DND-41 (cell line): ENCODE results near the gene MCC.

Experiments
- ATAC-seq: fragments of 200-7000 bp; cut with Tn5 transposase; 3 replicates; pipeline ENCODE4 v1.9.1; 2021; ENCODE audit warnings: low read depth; ENCODE audit not compliant: insufficient read depth
- DNase-seq: peaks from one replicate; pipeline ENCODE4 v3.0.0-alpha.2; 2020
- H2AFZ ChIP-seq: 2 replicates; pipeline ENCODE4 v1.6.0; 2012; ENCODE audit warnings: low read depth, low read length
- H3K27ac ChIP-seq: 2 replicates; pipeline ENCODE4 v1.5.1; 2012; ENCODE audit warnings: low read length, inconsistent platforms
- H3K27me3 ChIP-seq: fragments of 200-600 bp; sonication (generic); 2 replicates; pipeline ENCODE4 v1.6.0; 2012; ENCODE audit warnings: low read length, mild to moderate bottlenecking, inconsistent platforms; ENCODE audit not compliant: insufficient read depth, poor library complexity
- H3K36me3 ChIP-seq: 2 replicates; pipeline ENCODE4 v1.5.1; 2012; ENCODE audit warnings: low read length, inconsistent platforms; ENCODE audit not compliant: insufficient read depth
- H3K4me1 ChIP-seq: 2 replicates; pipeline ENCODE4 v1.5.1; 2012; ENCODE audit warnings: mild to moderate bottlenecking, low read length; ENCODE audit not compliant: insufficient read depth
- H3K4me2 ChIP-seq: 2 replicates; pipeline ENCODE4 v1.6.0; 2012; ENCODE audit warnings: mild to moderate bottlenecking, moderate library complexity, low read length, inconsistent platforms; ENCODE audit not compliant: insufficient read depth
- H3K4me3 ChIP-seq, 2 experiments: fragments of 200-600 bp in 1 of 2; shearing (Covaris generic) in 1 of 2; 2 replicates each; pipeline ENCODE4 v1.5.1; 2012 to 2016; ENCODE audit warnings: inconsistent platforms in 2 of 2, low read length in 2 of 2, mild to moderate bottlenecking in 2 of 2, low read depth in 1 of 2, moderate library complexity in 1 of 2
- H3K79me2 ChIP-seq: 2 replicates; pipeline ENCODE4 v1.6.0; 2012; ENCODE audit warnings: low read length, inconsistent platforms; ENCODE audit not compliant: insufficient read depth
- H3K9ac ChIP-seq: 2 replicates; pipeline ENCODE4 v1.6.0; 2012; ENCODE audit warnings: low read depth, mild to moderate bottlenecking, inconsistent platforms, low read length, moderate library complexity
- H3K9me3 ChIP-seq: 2 replicates; pipeline ENCODE4 v1.5.1; 2012; ENCODE audit warnings: low read length, moderate library complexity, mild to moderate bottlenecking, inconsistent platforms; ENCODE audit not compliant: insufficient read depth, severe bottlenecking
- H4K20me1 ChIP-seq: 2 replicates; pipeline ENCODE4 v1.6.0; 2012; ENCODE audit warnings: low read length; ENCODE audit not compliant: insufficient read depth
- CTCF ChIP-seq: IDR thresholded peaks from 2 replicates; pipeline ENCODE4 v1.5.1; 2012; ENCODE audit warnings: borderline replicate concordance, low read length, moderate library complexity, mild to moderate bottlenecking; ENCODE audit not compliant: poor library complexity, severe bottlenecking; ENCODE audit errors: extremely low read depth
- EZH2 ChIP-seq: IDR thresholded peaks from 3 replicates; pipeline ENCODE4 v1.6.1; 2012; ENCODE audit warnings: borderline replicate concordance, low read depth, mild to moderate bottlenecking, moderate library complexity, low read length, inconsistent platforms; ENCODE audit not compliant: severe bottlenecking

Gene MCC

GRCh38 chr5:113171520-113171919 is 316.7 kb downstream of the MCC start:
- TF ChIP-seq EZH2 (no peak), CTCF (no peak)
- no peak overlapping the region for H3K27ac ChIP-seq
- ATAC-seq = no peak

GRCh38 chr5:113170707-113171106 is 317.5 kb downstream of the MCC start:
- Histone ChIP-seq H3K36me3 (no peaks in the 10 kb centered on the region), H3K4me2 (no peak overlapping the region), H3K9me3 (no peaks in the 10 kb centered on the region), H3K27me3 (peaks cover 2% of the 10 kb centered on the region), H3K4me1 (no peaks in the 10 kb centered on the region), H3K4me3 (no peak overlapping the region), H3K9ac (no peak overlapping the region), H2AFZ (no peak overlapping the region), H3K27ac (no peak overlapping the region), H3K79me2 (no peaks in the 10 kb centered on the region), H4K20me1 (no peaks in the 10 kb centered on the region)
- no peak for TF ChIP-seq EZH2
- no peak for TF ChIP-seq CTCF
- ATAC-seq = no peak
- DNase-seq = no peak

More at GRCh38 chr5:113171520-113171919, 316.7 kb downstream of the MCC start:
- DNase-seq = no peak
- Histone ChIP-seq H3K36me3 (no peaks in the 10 kb centered on the region), H3K79me2 (no peaks in the 10 kb centered on the region), H3K9me3 (no peaks in the 10 kb centered on the region), H3K4me2 (no peak overlapping the region), H3K4me1 (no peaks in the 10 kb centered on the region), H2AFZ (no peak overlapping the region), H3K9ac (no peak overlapping the region), H3K4me3 (no peak overlapping the region), H4K20me1 (no peaks in the 10 kb centered on the region), H3K27me3 (peaks cover 2% of the 10 kb centered on the region)

DNA sequence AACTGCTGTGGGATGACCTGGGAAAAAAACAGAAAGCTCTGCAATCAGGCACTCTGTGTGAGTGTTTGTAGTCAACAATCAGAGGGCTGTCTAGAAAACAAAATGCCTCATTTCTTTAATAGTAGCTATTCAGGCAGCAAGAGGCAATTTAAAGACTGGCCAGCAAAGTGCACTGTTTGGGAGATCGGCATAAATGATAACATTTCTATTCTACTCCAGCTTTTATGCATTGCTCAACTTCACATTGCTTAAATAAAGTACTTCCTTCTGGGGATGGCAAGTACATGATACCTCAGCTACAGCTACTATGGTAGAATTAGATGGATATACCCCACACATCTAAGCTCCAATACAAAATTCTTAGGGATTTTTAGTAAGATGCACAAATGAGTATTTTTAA is 318.5 kb downstream of the MCC start:
- Histone ChIP-seq H3K4me2 (no peak overlapping the region), H4K20me1 (no peaks in the 10 kb centered on the region), H3K79me2 (no peaks in the 10 kb centered on the region), H2AFZ (no peak overlapping the region), H3K9me3 (no peaks in the 10 kb centered on the region), H3K4me3 (no peak overlapping the region), H3K27me3 (peaks cover 2% of the 10 kb centered on the region), H3K9ac (no peak overlapping the region), H3K4me1 (no peaks in the 10 kb centered on the region), H3K36me3 (no peaks in the 10 kb centered on the region), H3K27ac (no peak overlapping the region)
- no peak for TF ChIP-seq CTCF
- no peak for TF ChIP-seq EZH2
- ATAC-seq (no peak), DNase-seq (no peak)

DNA sequence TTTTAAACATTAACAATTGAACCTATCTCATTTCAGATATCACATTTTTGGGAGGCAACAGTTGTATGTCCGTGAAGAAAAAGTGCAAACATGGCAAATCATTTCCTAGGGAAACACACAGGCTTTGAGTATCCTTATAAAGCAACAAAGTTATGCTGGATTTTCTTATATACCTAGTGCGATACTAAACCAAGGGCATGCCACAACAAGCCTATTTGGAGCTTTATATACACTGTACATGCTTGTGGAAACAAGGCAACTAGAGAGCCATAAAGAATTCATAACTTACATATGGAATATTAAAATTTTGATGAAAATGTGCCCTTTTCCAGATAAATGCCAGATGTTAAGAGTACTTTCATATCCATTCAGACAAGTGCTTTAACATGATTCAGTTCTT is 320.3 kb downstream of the MCC start:
- Histone ChIP-seq H3K4me3 (no peak overlapping the region), H3K9ac (no peak overlapping the region), H3K79me2 (no peaks in the 10 kb centered on the region), H3K4me1 (no peaks in the 10 kb centered on the region), H3K27ac (no peak overlapping the region), H4K20me1 (no peaks in the 10 kb centered on the region), H2AFZ (no peak overlapping the region), H3K27me3 (peaks cover 2% of the 10 kb centered on the region), H3K4me2 (no peak overlapping the region), H3K36me3 (no peaks in the 10 kb centered on the region), H3K9me3 (no peaks in the 10 kb centered on the region)
- TF ChIP-seq CTCF (no peak), EZH2 (no peak)
- ATAC-seq (no peak), DNase-seq (no peak)
